K562 (cell line): ENCODE data around the gene EME1. TPM values are rescaled to one million over a fixed set of nuclear protein-coding genes. Genes with fewer than 3 reads are reported as not detected.

Experiments used
- CBX3 ChIP-seq, 2 experiments: IDR thresholded peaks; 1 replicate in 1 of 2; 2 replicates in 1 of 2; pipeline ENCODE4 v1.6.1; 2012; ENCODE audit warnings: inconsistent platforms in 2 of 2, low read length in 2 of 2, borderline replicate concordance in 1 of 2, control low read depth in 1 of 2
- CCNT2 ChIP-seq: IDR thresholded peaks from 2 replicates; pipeline ENCODE4 v1.6.1; 2011; ENCODE audit warnings: borderline replicate concordance, low read depth, mild to moderate bottlenecking, moderate library complexity, mixed read lengths, low read length; ENCODE audit not compliant: insufficient read length; ENCODE audit errors: extremely low read depth
- CTCF ChIP-seq, 3 experiments: IDR thresholded peaks in 2 of 3; conservative IDR thresholded peaks in 1 of 3; 2 replicates each; pipeline ENCODE4 v1.5.1; 2011 to 2012; ENCODE audit warnings: low read length in 3 of 3, mild to moderate bottlenecking in 3 of 3, control low read depth in 2 of 3, improper control_type of control experiment in 1 of 3, inconsistent platforms in 1 of 3, low read depth in 1 of 3, mixed read lengths in 1 of 3, moderate library complexity in 1 of 3; ENCODE audit not compliant: insufficient read depth in 2 of 3
- DNMT1 ChIP-seq: fragments of 450-650 bp; IDR thresholded peaks from 2 replicates; pipeline ENCODE4 v1.6.1; 2016; ENCODE audit warnings: antibody characterized with exemption, mild to moderate bottlenecking
- FOS ChIP-seq: IDR thresholded peaks from 3 replicates; pipeline ENCODE4 v1.6.1; 2011; ENCODE audit not compliant: insufficient read length; ENCODE audit errors: extremely low read depth
- GATAD2A ChIP-seq: fragments of 450-650 bp; IDR thresholded peaks from 2 replicates; pipeline ENCODE4 v1.6.1; 2017
- HMGN3 ChIP-seq: IDR thresholded peaks from 2 replicates; pipeline ENCODE4 v1.6.1; 2011; ENCODE audit warnings: borderline replicate concordance, low read depth, mild to moderate bottlenecking, mixed read lengths, low read length; ENCODE audit not compliant: insufficient read length; ENCODE audit errors: extremely low read depth
- ILK ChIP-seq: fragments of 450-650 bp; IDR thresholded peaks from 2 replicates; pipeline ENCODE4 v1.6.1; 2016; ENCODE audit warnings: missing genetic modification characterization, low read depth, mild to moderate bottlenecking, missing compliant biosample characterization, moderate library complexity, borderline replicate concordance
- KDM1A ChIP-seq, 2 experiments: fragments of 450-650 bp; IDR thresholded peaks; 2 replicates each; pipeline ENCODE4 v1.6.1; 2016; ENCODE audit warnings: mild to moderate bottlenecking in 2 of 2
- KDM5B ChIP-seq: fragments of 200-600 bp; sonication (generic); IDR thresholded peaks from 2 replicates; pipeline ENCODE4 v1.6.1; 2012; ENCODE audit warnings: low read depth, mild to moderate bottlenecking, moderate library complexity, low read length, control low read depth, inconsistent platforms; ENCODE audit not compliant: insufficient replicate concordance
- MBD2 ChIP-seq: sonication (generic); IDR thresholded peaks from 2 replicates; pipeline ENCODE4 v1.6.1; 2016; ENCODE audit warnings: low read depth, borderline replicate concordance
- NR3C1 ChIP-seq: sonication (generic); formaldehyde crosslinking; IDR thresholded peaks from 2 replicates; pipeline ENCODE4 v1.8.1; 2022; ENCODE audit warnings: missing genetic modification reagents
- PHTF2 ChIP-seq: fragments of 250-450 bp; sonication (Bioruptor Pico); IDR thresholded peaks from 2 replicates; pipeline ENCODE4 v1.5.0; 2021; ENCODE audit warnings: mild to moderate bottlenecking
- RNF2 ChIP-seq: sonication (generic); IDR thresholded peaks from 2 replicates; pipeline ENCODE4 v1.6.1; 2016
- SMAD3 ChIP-seq: fragments of 450-650 bp; formaldehyde crosslinking; conservative IDR thresholded peaks from 2 replicates; pipeline ENCODE4 v1.4.0; 2020; ENCODE audit warnings: mild to moderate bottlenecking
- TCF7 ChIP-seq: sonication (generic); IDR thresholded peaks from 2 replicates; pipeline ENCODE4 v1.6.1; 2016; ENCODE audit warnings: antibody characterized with exemption, borderline replicate concordance
- ZFP36 ChIP-seq: fragments of 150-350 bp; IDR thresholded peaks from 2 replicates; pipeline ENCODE4 v1.6.1; 2018; ENCODE audit warnings: low read length, low read depth; ENCODE audit not compliant: partially characterized antibody
- ZFX ChIP-seq: sonication (generic); formaldehyde crosslinking; IDR thresholded peaks from 2 replicates; pipeline ENCODE4 v1.8.0; 2022; ENCODE audit warnings: mild to moderate bottlenecking, missing genetic modification reagents, moderate library complexity
- ZNF253 ChIP-seq: fragments of 250-450 bp; sonication (Bioruptor Pico); conservative IDR thresholded peaks from 2 replicates; pipeline ENCODE4 v1.6.1; 2021; ENCODE audit warnings: mild to moderate bottlenecking
- polyA plus RNA-seq, 8 experiments: library from polyadenylated mRNA; depleted of rRNA in 4 of 8; stranded (reverse) in 5 of 8; unstranded in 3 of 8; fragments of >200 nt; fragmentation: Nextera tagmentation in 2 of 8; fragmentation: Illumina TruSeq in 1 of 8; extraction: Ambion mirVana in 2 of 8; extraction: Trizol in 1 of 8; gene quantifications; 2 replicates each; pipeline versions ENCODE4 v1.2.1 to v1.2.3, GENCODE V29; 2011 to 2014; ENCODE audit warnings: inconsistent platforms in 1 of 8, missing spikeins in 1 of 8
- total RNA-seq, 7 experiments: library from RNA; depleted of rRNA in 6 of 7; stranded (reverse); fragments of >200 nt in 6 of 7; fragmentation: Illumina TruSeq in 2 of 7; extraction: Trizol in 2 of 7; gene quantifications; 2 replicates each; pipeline versions ENCODE4 v1.2.1 to v1.2.3, GENCODE V29; 2011 to 2021; ENCODE audit warnings: low replicate concordance in 1 of 7
- TF ChIP-seq, protein P1 (sequence below): fragments of 450-650 bp; formaldehyde crosslinking; conservative IDR thresholded peaks from 2 replicates; pipeline ENCODE4 v1.4.0; 2022; ENCODE audit warnings: mild to moderate bottlenecking, missing genetic modification characterization
- TF ChIP-seq, protein P2 (sequence below): fragments of 250-450 bp; sonication (Bioruptor Pico); IDR thresholded peaks from 2 replicates; pipeline ENCODE4 v1.6.1; 2021; ENCODE audit warnings: mild to moderate bottlenecking

EME1 gene
- total and polyA plus RNA-seq, 9 of the 15 experiments (the other 6 are each of a cell fraction or from before 2014, with no cell fraction given) = 14.6 to 44.1 (median 24.0) TPM

DNA sequence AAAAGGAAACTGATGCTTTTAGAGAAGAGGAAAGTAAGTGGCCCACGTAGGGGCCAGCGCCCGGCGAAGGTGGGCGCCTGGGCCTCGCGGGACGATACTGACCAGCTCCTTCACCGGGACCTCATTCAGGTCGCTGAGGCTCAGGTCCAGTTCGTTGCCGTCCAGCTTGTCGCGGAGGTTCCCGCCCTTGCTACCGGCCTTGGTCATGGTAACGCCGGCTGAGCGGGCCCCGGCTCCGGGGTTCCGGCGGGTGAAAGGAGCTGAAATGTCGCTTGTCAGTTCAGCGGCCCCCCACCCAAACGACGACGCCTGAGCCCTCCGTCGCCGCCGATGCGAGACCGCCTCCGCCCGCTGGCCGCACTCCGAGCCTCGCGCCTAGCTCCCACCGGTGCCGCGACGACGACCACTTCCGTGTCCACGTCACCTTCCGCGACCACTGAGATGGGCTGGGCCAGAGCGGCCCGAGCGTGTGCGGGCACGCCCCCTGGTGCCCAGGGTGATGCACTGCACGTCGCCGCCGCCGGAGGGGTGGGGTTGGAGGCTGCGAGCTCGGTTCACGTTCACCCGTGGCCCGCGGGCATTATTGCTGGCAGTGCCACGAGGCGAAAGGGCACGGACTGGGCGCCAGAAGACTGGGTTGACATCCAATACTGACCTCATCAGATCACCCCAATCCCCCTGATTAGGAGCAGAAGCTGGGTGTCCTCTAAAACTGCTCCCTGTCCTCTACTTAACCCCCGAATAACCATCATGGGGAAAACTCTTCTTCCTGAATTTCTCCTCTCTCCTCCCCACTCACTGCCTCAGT, 24.3 kb downstream of the EME1 start, which contains the start of gene LRRC59 (continued):
- TF ChIP-seq CCNT2 (peak; percentile 95), PHTF2 (no peak), HMGN3 (no peak), RNF2 (peak; percentile 81), MBD2 (peak; percentile 57; the same call in 1 of the 2 replicates), CTCF (IDR thresholded peaks at IDR 0.05 in 2 of 3, conservative IDR thresholded peaks at IDR 0.05 in 1 of 3; ENCODE audit: insufficient read depth in 2 of 3, low read depth in 1 of 3, low read length in 3 of 3) (peak; percentile 92 to 97 (median 95)), ZFP36 (no peak), FOS (no peak), SMAD3 (CRISPR knock-in tag) (peak; percentile 54; the same call in 1 of the 2 replicates), KDM5B (peak; percentile 83), KDM1A (IDR thresholded peaks at IDR 0.05) (0 out of 4 replicates have a peak, but pooled peaks of 1 of the 2 experiments have one; percentile 36), ZNF253 (CRISPR knock-in tag) (no peak), ZFX (CRISPR knock-in tag) (peak; percentile 83), CBX3 (IDR thresholded peaks at IDR 0.05; ENCODE audit: borderline replicate concordance in 1 of 2, low read length in 2 of 2) (peak in 1 of 2 experiments; percentile 85; a peak in 2 of 3 replicates), DNMT1 (no peak), GATAD2A (peak; percentile 75; the same call in 1 of the 2 replicates), TCF7 (peak; percentile 49), ILK (tag) (no peak), NR3C1 (CRISPR knock-in tag) (0 out of 2 replicates have a peak, but pooled peaks have one; percentile 77)
- TF ChIP-seq, protein P1, sequence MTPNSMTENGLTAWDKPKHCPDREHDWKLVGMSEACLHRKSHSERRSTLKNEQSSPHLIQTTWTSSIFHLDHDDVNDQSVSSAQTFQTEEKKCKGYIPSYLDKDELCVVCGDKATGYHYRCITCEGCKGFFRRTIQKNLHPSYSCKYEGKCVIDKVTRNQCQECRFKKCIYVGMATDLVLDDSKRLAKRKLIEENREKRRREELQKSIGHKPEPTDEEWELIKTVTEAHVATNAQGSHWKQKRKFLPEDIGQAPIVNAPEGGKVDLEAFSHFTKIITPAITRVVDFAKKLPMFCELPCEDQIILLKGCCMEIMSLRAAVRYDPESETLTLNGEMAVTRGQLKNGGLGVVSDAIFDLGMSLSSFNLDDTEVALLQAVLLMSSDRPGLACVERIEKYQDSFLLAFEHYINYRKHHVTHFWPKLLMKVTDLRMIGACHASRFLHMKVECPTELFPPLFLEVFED (CRISPR knock-in tag) = no peak
- TF ChIP-seq, protein P2, sequence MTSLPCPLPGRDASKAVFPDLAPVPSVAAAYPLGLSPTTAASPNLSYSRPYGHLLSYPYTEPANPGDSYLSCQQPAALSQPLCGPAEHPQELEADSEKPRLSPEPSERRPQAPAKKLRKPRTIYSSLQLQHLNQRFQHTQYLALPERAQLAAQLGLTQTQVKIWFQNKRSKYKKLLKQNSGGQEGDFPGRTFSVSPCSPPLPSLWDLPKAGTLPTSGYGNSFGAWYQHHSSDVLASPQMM = no peak
